ENCODE results near the gene TAF6.

Gene TAF6

GRCh38 chr7:100106633-100107032 is 12.5 kb downstream of the TAF6 start:
- no peak for TF ChIP-seq JUND (IDR thresholded peaks at IDR 0.05; ENCODE audit: low read depth)
- no peak for DNase-seq (ENCODE audit: low read depth in 1 of 2, low spot score in 1 of 2)
- in situ Hi-C loops (cut with HindIII; ENCODE audit: low pct_unique_long_range_greater_than_20kb, low sequenced_read_pairs) = no loop called here

GRCh38 chr7:100105534-100105933 is 13.6 kb downstream of the TAF6 start:
- no peak for TF ChIP-seq JUND (IDR thresholded peaks at IDR 0.05; ENCODE audit: low read depth)
- in situ Hi-C loops (cut with HindIII; ENCODE audit: low pct_unique_long_range_greater_than_20kb, low sequenced_read_pairs) = no loop called here
- no peak for DNase-seq (ENCODE audit: low read depth in 1 of 2, low spot score in 1 of 2)

GRCh38 chr7:100102950-100103840 is 16.0 kb downstream of the TAF6 start:
- no peak for DNase-seq (ENCODE audit: low read depth in 1 of 2, low spot score in 1 of 2)
- in situ Hi-C loops (cut with HindIII; ENCODE audit: low pct_unique_long_range_greater_than_20kb, low sequenced_read_pairs) = no loop called here

GRCh38 chr7:100101016-100101862 is 17.9 kb downstream of the TAF6 start, which contains the start of the genes AP4M1 and MCM7:
Gene AP4M1, plus strand, starts transcription at chr7:100101643. Its CDS starts 72 bp downstream, at chr7:100101715.
Gene MCM7, minus strand, starts transcription at chr7:100101397. Its CDS starts 103 bp downstream, at chr7:100101294.
- in situ Hi-C loops (cut with HindIII; ENCODE audit: low pct_unique_long_range_greater_than_20kb, low sequenced_read_pairs) = no loop called here
- peak; percentile 92 to 99 for DNase-seq (ENCODE audit: low read depth in 1 of 2, low spot score in 1 of 2)
- no peak for TF ChIP-seq JUND (IDR thresholded peaks at IDR 0.05; ENCODE audit: low read depth)

More at GRCh38 chr7:100102950-100103840, 16.0 kb downstream of the TAF6 start:
- no peak for TF ChIP-seq JUND (IDR thresholded peaks at IDR 0.05; ENCODE audit: low read depth)

- in situ Hi-C loops (cut with HindIII; ENCODE audit: low pct_unique_long_range_greater_than_20kb, low sequenced_read_pairs) = no loop called here
- TF ChIP-seq JUND (IDR thresholded peaks at IDR 0.05; ENCODE audit: low read depth) = no peak
- peak; percentile 88 to 96 for DNase-seq (ENCODE audit: low read depth in 1 of 2, low spot score in 1 of 2)
Observed at GRCh38 chr7:100100420-100101015, 18.6 kb downstream of the TAF6 start.

GRCh38 chr7:100099452-100099851 is 19.7 kb downstream of the TAF6 start:
- in situ Hi-C loops (cut with HindIII; ENCODE audit: low pct_unique_long_range_greater_than_20kb, low sequenced_read_pairs) = no loop called here
- TF ChIP-seq JUND (IDR thresholded peaks at IDR 0.05; ENCODE audit: low read depth) = no peak
- no peak for DNase-seq (ENCODE audit: low read depth in 1 of 2, low spot score in 1 of 2)

- in situ Hi-C loops (cut with HindIII; ENCODE audit: low pct_unique_long_range_greater_than_20kb, low sequenced_read_pairs) = no loop called here
- no peak for TF ChIP-seq JUND (IDR thresholded peaks at IDR 0.05; ENCODE audit: low read depth)
- DNase-seq (ENCODE audit: low read depth in 1 of 2, low spot score in 1 of 2) = no peak
Observed at GRCh38 chr7:100098913-100099312, 20.2 kb downstream of the TAF6 start.

- no peak for DNase-seq (ENCODE audit: low read depth in 1 of 2, low spot score in 1 of 2)
- no peak for TF ChIP-seq JUND (IDR thresholded peaks at IDR 0.05; ENCODE audit: low read depth)
- in situ Hi-C loops (cut with HindIII; ENCODE audit: low pct_unique_long_range_greater_than_20kb, low sequenced_read_pairs) = no loop called here
Observed at GRCh38 chr7:100095704-100096103, 23.5 kb downstream of the TAF6 start.

GRCh38 chr7:100095289-100095688 is 23.9 kb downstream of the TAF6 start:
- DNase-seq (ENCODE audit: low read depth in 1 of 2, low spot score in 1 of 2) = no peak
- in situ Hi-C loops (cut with HindIII; ENCODE audit: low pct_unique_long_range_greater_than_20kb, low sequenced_read_pairs) = no loop called here
- TF ChIP-seq JUND (IDR thresholded peaks at IDR 0.05; ENCODE audit: low read depth) = no peak

- in situ Hi-C loops (cut with HindIII; ENCODE audit: low pct_unique_long_range_greater_than_20kb, low sequenced_read_pairs) = no loop called here
- no peak for TF ChIP-seq JUND (IDR thresholded peaks at IDR 0.05; ENCODE audit: low read depth)
- DNase-seq (ENCODE audit: low read depth in 1 of 2, low spot score in 1 of 2) = no peak
Observed at GRCh38 chr7:100093925-100094486, 25.2 kb downstream of the TAF6 start.

GRCh38 chr7:100093498-100093897 is 25.7 kb downstream of the TAF6 start:
- no peak for DNase-seq (ENCODE audit: low read depth in 1 of 2, low spot score in 1 of 2)
- no peak for TF ChIP-seq JUND (IDR thresholded peaks at IDR 0.05; ENCODE audit: low read depth)
- in situ Hi-C loops (cut with HindIII; ENCODE audit: low pct_unique_long_range_greater_than_20kb, low sequenced_read_pairs) = no loop called here

GRCh38 chr7:100093054-100093453 is 26.1 kb downstream of the TAF6 start:
- DNase-seq (ENCODE audit: low read depth in 1 of 2, low spot score in 1 of 2) = no peak
- in situ Hi-C loops (cut with HindIII; ENCODE audit: low pct_unique_long_range_greater_than_20kb, low sequenced_read_pairs) = no loop called here
- no peak for TF ChIP-seq JUND (IDR thresholded peaks at IDR 0.05; ENCODE audit: low read depth)
